GM19467 (cell line): Measurements from ENCODE around the gene TRAK1.

Source experiments
- ATAC-seq: cut with Tn5 transposase; IDR thresholded peaks from one replicate; pipeline ENCODE4 v1.9.1; 2021; ENCODE audit warnings: mild to moderate bottlenecking, moderate library complexity; ENCODE audit not compliant: unreplicated experiment

Gene TRAK1

GRCh38 chr3:42151596-42152168 lies 60.5 kb downstream of the TRAK1 start:
- no peak for ATAC-seq

- ATAC-seq: no peak
Measured at GRCh38 chr3:42152193-42152592, 61.0 kb downstream of the TRAK1 start.

- ATAC-seq: no peak
Measured at GRCh38 chr3:42153039-42153438, 61.9 kb downstream of the TRAK1 start.

GRCh38 chr3:42157540-42158538 lies 66.7 kb downstream of the TRAK1 start:
- ATAC-seq: no peak

- no peak for ATAC-seq
Measured at GRCh38 chr3:42159147-42159546, 68.0 kb downstream of the TRAK1 start.

- ATAC-seq: peak; percentile 58
Measured at GRCh38 chr3:42159706-42160472, 68.7 kb downstream of the TRAK1 start.

- ATAC-seq: no peak
Measured at GRCh38 chr3:42161050-42161935, 70.1 kb downstream of the TRAK1 start.

GRCh38 chr3:42162462-42162861 lies 71.3 kb downstream of the TRAK1 start:
- ATAC-seq: no peak

GRCh38 chr3:42163622-42164244 lies 72.6 kb downstream of the TRAK1 start:
- ATAC-seq: no peak

GRCh38 chr3:42164656-42165055 lies 73.5 kb downstream of the TRAK1 start:
- no peak for ATAC-seq

GRCh38 chr3:42165211-42165610 lies 74.1 kb downstream of the TRAK1 start:
- ATAC-seq: no peak

- no peak for ATAC-seq
Measured at GRCh38 chr3:42166214-42166613, 75.1 kb downstream of the TRAK1 start.

- ATAC-seq: no peak
Measured at GRCh38 chr3:42166662-42167300, 75.6 kb downstream of the TRAK1 start.

GRCh38 chr3:42169579-42170120 lies 78.5 kb downstream of the TRAK1 start:
- ATAC-seq: no peak

- no peak for ATAC-seq
Measured at GRCh38 chr3:42172047-42172654, 81.0 kb downstream of the TRAK1 start.

GRCh38 chr3:42173307-42173706 lies 82.2 kb downstream of the TRAK1 start:
- no peak for ATAC-seq

- ATAC-seq: no peak
Measured at GRCh38 chr3:42174679-42175385, 83.7 kb downstream of the TRAK1 start.
